Endodermal cell (in vitro differentiated cells): ENCODE results near the gene GON4L. TPM values are rescaled to one million over a fixed set of nuclear protein-coding genes. Genes with fewer than 3 reads are reported as not detected.
"Not testable (repeated sequence)": the region's sequence is repeated elsewhere in the genome, so short reads cannot be mapped to it uniquely, and the experiment has no call there.

ENCODE experiments used
- DNase-seq: peaks from one replicate; pipeline ENCODE4 v3.0.0-alpha.2; 2017
- H3K27ac ChIP-seq: 2 replicates; pipeline ENCODE4 v1.5.1; 2013; ENCODE audit warnings: mild to moderate bottlenecking, low read depth, low read length, moderate library complexity
- H3K27me3 ChIP-seq: 2 replicates; pipeline ENCODE4 v1.6.1; 2013; ENCODE audit warnings: mild to moderate bottlenecking, low read length, moderate library complexity; ENCODE audit not compliant: insufficient read depth, control insufficient read depth, poor library complexity, severe bottlenecking
- H3K36me3 ChIP-seq: 2 replicates; pipeline ENCODE4 v1.7.0; 2013; ENCODE audit warnings: mild to moderate bottlenecking, low read length, moderate library complexity; ENCODE audit not compliant: control insufficient read depth, insufficient read depth
- H3K4me1 ChIP-seq: one replicate; pipeline ENCODE4 v1.7.0; 2013; ENCODE audit warnings: low read length; ENCODE audit not compliant: control insufficient read depth, insufficient read depth
- H3K4me3 ChIP-seq: 2 replicates; pipeline ENCODE4 v1.5.1; 2013; ENCODE audit warnings: mild to moderate bottlenecking, low read length, moderate library complexity
- H3K9ac ChIP-seq: 2 replicates; pipeline ENCODE4 v1.6.1; 2013; ENCODE audit warnings: mild to moderate bottlenecking, low read length, moderate library complexity; ENCODE audit not compliant: poor library complexity, severe bottlenecking; ENCODE audit errors: extremely low read depth
- H3K9me3 ChIP-seq: 2 replicates; pipeline ENCODE4 v1.6.1; 2013; ENCODE audit warnings: mild to moderate bottlenecking, low read length, moderate library complexity; ENCODE audit not compliant: control insufficient read depth
- H3K27ac Mint-ChIP-seq: 2 replicates; pipeline ENCODE4 v1.8.0; 2020; ENCODE audit warnings: mixed read lengths
- H3K27me3 Mint-ChIP-seq: 2 replicates; pipeline ENCODE4 v1.8.0; 2021; ENCODE audit warnings: mild to moderate bottlenecking, mixed read lengths; ENCODE audit not compliant: insufficient read depth
- H3K36me3 Mint-ChIP-seq: 2 replicates; pipeline ENCODE4 v1.8.0; 2020; ENCODE audit warnings: low read depth, mixed read lengths
- H3K4me1 Mint-ChIP-seq: 2 replicates; pipeline ENCODE4 v1.8.0; 2020; ENCODE audit warnings: mixed read lengths
- H3K4me3 Mint-ChIP-seq: 2 replicates; pipeline ENCODE4 v1.8.0; 2020; ENCODE audit warnings: mild to moderate bottlenecking, moderate library complexity, mixed read lengths
- H3K9me3 Mint-ChIP-seq: 2 replicates; pipeline ENCODE4 v1.8.0; 2020; ENCODE audit warnings: mild to moderate bottlenecking, mixed read lengths
- WGBS, 2 experiments: methylation state at CpG; one replicate each; pipeline versions ENCODE4 v1.1.5 to v1.1.7; 2013; ENCODE audit warnings: missing lambda C conversion rate in 2 of 2, mixed read lengths in 1 of 2; ENCODE audit not compliant: insufficient coverage in 1 of 2, insufficient read length in 1 of 2; 5-methylcytosine and 5-hydroxymethylcytosine counted together
- total RNA-seq, 2 donors: library from RNA; stranded (reverse); fragmentation: NEBNext Ultra II Directional in 1 of 2; extraction: Animal tissue kit (Norgen Biotek cat#: 25700) in 1 of 2; gene quantifications; 2 replicates in 1 of 2; 3 replicates in 1 of 2; pipeline ENCODE4 v1.2.1, GENCODE V29; 2021
- TF ChIP-seq, protein P1 (sequence below): fragments of 200-600 bp; sonication (generic); conservative IDR thresholded peaks from 2 replicates; pipeline ENCODE4 v1.5.0; 2021; ENCODE audit warnings: antibody characterized with exemption, mild to moderate bottlenecking

GON4L gene
- total RNA-seq, 2 donors from 2014 or later: 62.7 to 64.6 TPM

DNA sequence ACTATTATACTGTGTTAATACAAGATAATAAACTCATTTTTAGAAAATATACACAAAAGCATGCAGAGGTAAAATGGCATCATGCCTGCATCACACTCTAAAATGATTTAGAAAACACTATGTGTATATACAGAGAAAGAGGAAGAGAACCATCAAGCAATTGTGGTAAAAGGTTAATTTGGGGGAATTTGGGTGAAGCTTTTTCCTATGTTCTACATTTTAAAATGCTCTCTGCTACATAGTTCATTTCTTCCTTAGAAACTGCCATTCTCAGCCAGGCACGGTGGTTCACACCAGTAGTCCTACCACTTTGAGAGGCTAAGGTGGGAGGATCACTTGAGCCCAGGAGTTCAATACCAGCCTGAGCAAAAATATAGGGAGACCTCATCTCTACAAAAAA lies 44.1 kb downstream of the GON4L start:
- Mint-ChIP-seq H3K27me3 (no peaks in the 10 kb centered on the region), H3K36me3 (peaks cover 64% of the 10 kb centered on the region), H3K27ac (no peak overlapping the region), H3K9me3 (no peaks in the 10 kb centered on the region), H3K4me1 (no peaks in the 10 kb centered on the region), H3K4me3 (no peak overlapping the region)
- TF ChIP-seq, protein P1, sequence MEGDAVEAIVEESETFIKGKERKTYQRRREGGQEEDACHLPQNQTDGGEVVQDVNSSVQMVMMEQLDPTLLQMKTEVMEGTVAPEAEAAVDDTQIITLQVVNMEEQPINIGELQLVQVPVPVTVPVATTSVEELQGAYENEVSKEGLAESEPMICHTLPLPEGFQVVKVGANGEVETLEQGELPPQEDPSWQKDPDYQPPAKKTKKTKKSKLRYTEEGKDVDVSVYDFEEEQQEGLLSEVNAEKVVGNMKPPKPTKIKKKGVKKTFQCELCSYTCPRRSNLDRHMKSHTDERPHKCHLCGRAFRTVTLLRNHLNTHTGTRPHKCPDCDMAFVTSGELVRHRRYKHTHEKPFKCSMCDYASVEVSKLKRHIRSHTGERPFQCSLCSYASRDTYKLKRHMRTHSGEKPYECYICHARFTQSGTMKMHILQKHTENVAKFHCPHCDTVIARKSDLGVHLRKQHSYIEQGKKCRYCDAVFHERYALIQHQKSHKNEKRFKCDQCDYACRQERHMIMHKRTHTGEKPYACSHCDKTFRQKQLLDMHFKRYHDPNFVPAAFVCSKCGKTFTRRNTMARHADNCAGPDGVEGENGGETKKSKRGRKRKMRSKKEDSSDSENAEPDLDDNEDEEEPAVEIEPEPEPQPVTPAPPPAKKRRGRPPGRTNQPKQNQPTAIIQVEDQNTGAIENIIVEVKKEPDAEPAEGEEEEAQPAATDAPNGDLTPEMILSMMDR: no peak
- H3K27me3 ChIP-seq: no peaks in the 10 kb centered on the region
- H3K4me3 ChIP-seq: no peak overlapping the region
- H3K9ac ChIP-seq: no peak overlapping the region
- no peak for DNase-seq
- H3K9me3 ChIP-seq: no peaks in the 10 kb centered on the region
- peaks cover 72% of the 10 kb centered on the region for H3K36me3 ChIP-seq
- no peaks in the 10 kb centered on the region for H3K4me1 ChIP-seq
- no peak overlapping the region for H3K27ac ChIP-seq
- WGBS, 2 experiments: 60 to 100% methylated on average over 1 of the region's 1 CpG

- no peaks in the 10 kb centered on the region for H3K4me1 Mint-ChIP-seq
- no peaks in the 10 kb centered on the region for H3K27me3 Mint-ChIP-seq
- Histone ChIP-seq H3K27me3 (no peaks in the 10 kb centered on the region), H3K9me3 (no peaks in the 10 kb centered on the region), H3K27ac (no peak overlapping the region), H3K4me1 (no peaks in the 10 kb centered on the region), H3K36me3 (peaks cover 59% of the 10 kb centered on the region), H3K9ac (no peak overlapping the region), H3K4me3 (no peak overlapping the region)
- TF ChIP-seq, protein P1: no peak
- no CpG with 5 or more reads among the region's 1 CpG for WGBS, 2 experiments
- no peak overlapping the region for H3K4me3 Mint-ChIP-seq
- no peak overlapping the region for H3K27ac Mint-ChIP-seq
- peaks cover 3% of the 10 kb centered on the region for H3K9me3 Mint-ChIP-seq
- H3K36me3 Mint-ChIP-seq: peaks cover 71% of the 10 kb centered on the region
- no peak for DNase-seq
Observed at GRCh38 chr1:155809088-155809487, 47.9 kb downstream of the GON4L start.

DNA sequence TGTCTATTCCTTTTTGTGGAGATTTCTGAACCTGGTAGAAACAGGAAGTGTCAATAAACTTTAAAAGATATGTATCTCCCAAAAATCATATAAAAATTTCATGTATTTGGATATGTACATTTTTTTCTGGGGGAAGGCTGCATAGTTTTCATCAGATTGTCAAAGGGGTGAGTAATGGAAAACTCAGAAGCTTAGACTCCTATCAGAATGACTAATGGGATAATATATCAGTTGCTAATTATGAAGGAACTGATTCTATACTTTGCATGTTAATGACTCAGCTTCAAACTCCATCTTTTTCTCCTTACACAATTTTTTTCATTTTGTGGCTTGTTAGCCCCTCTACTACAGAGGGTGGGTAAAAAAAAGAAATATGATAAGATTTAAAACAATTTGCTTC lies 55.9 kb downstream of the GON4L start:
- no peak overlapping the region for H3K4me3 Mint-ChIP-seq
- Histone ChIP-seq H3K4me1 (no peaks in the 10 kb centered on the region), H3K4me3 (no peak overlapping the region), H3K36me3 (peaks cover 56% of the 10 kb centered on the region), H3K27me3 (no peaks in the 10 kb centered on the region), H3K27ac (no peak overlapping the region), H3K9ac (no peak overlapping the region), H3K9me3 (no peaks in the 10 kb centered on the region)
- no peaks in the 10 kb centered on the region for H3K9me3 Mint-ChIP-seq
- no peak overlapping the region for H3K27ac Mint-ChIP-seq
- peaks cover 3% of the 10 kb centered on the region for H3K4me1 Mint-ChIP-seq
- TF ChIP-seq, protein P1: no peak
- H3K36me3 Mint-ChIP-seq: peaks cover 64% of the 10 kb centered on the region
- DNase-seq: no peak
- H3K27me3 Mint-ChIP-seq: no peaks in the 10 kb centered on the region

- H3K4me1 ChIP-seq, H3K27me3 ChIP-seq, H3K27me3 Mint-ChIP-seq, H3K9me3 Mint-ChIP-seq, H3K9me3 ChIP-seq, H3K4me1 Mint-ChIP-seq, H3K27ac Mint-ChIP-seq, H3K9ac ChIP-seq, H3K4me3 Mint-ChIP-seq, H3K27ac ChIP-seq, DNase-seq, H3K4me3 ChIP-seq: not testable (repeated sequence)
- 93% methylated on average over 2 to 4 of the region's 4 CpGs for WGBS, 2 experiments
- peaks cover 56% of the 10 kb centered on the region for H3K36me3 ChIP-seq
- H3K36me3 Mint-ChIP-seq: peaks cover 53% of the 10 kb centered on the region
Observed at GRCh38 chr1:155795618-155796017, 61.4 kb downstream of the GON4L start.
